GM23338 (cell line): ENCODE measurements around the gene ADGB. TPM values are rescaled to one million over a fixed set of nuclear protein-coding genes. Genes with fewer than 3 reads are reported as not detected.

Experiments used
- ATAC-seq: fragments of 200-7000 bp; cut with Tn5 transposase; 3 replicates; pipeline ENCODE4 v1.9.1; 2020
- DNase-seq: peaks from one replicate; pipeline ENCODE4 v3.0.0-alpha.2; 2015; ENCODE audit warnings: low spot score
- H2AFZ ChIP-seq: fragments of 200-600 bp; sonication (generic); 2 replicates; pipeline ENCODE4 v1.8.0; 2016; ENCODE audit warnings: antibody characterized with exemption, mild to moderate bottlenecking, moderate library complexity
- H3F3A ChIP-seq: fragments of 200-600 bp; sonication (generic); replicated peaks from 2 replicates; pipeline ENCODE4 v1.8.0; 2017; ENCODE audit warnings: antibody characterized with exemption, mixed run types, low read depth
- H3K27ac ChIP-seq: fragments of 200-600 bp; sonication (generic); 2 replicates; pipeline ENCODE4 v1.6.1; 2016; ENCODE audit warnings: low read depth
- H3K27me3 ChIP-seq: fragments of 200-600 bp; sonication (generic); 2 replicates; pipeline ENCODE4 v1.8.0; 2016; ENCODE audit warnings: mild to moderate bottlenecking, mixed run types, moderate library complexity; ENCODE audit not compliant: insufficient read depth
- H3K36me3 ChIP-seq: fragments of 200-600 bp; sonication (generic); 2 replicates; pipeline ENCODE4 v1.8.0; 2016; ENCODE audit warnings: mild to moderate bottlenecking; ENCODE audit not compliant: insufficient read depth
- H3K4me1 ChIP-seq: fragments of 200-600 bp; sonication (generic); 2 replicates; pipeline ENCODE4 v1.8.0; 2016; ENCODE audit warnings: mild to moderate bottlenecking, moderate library complexity; ENCODE audit not compliant: insufficient read depth
- H3K4me2 ChIP-seq: fragments of 200-600 bp; sonication (generic); 2 replicates; pipeline ENCODE4 v1.7.1; 2017; ENCODE audit warnings: mixed run types
- H3K4me3 ChIP-seq: fragments of 200-600 bp; sonication (generic); 2 replicates; pipeline ENCODE4 v1.6.1; 2016; ENCODE audit warnings: mixed run types
- H3K79me2 ChIP-seq: fragments of 200-600 bp; sonication (generic); replicated peaks from 2 replicates; pipeline ENCODE4 v1.8.0; 2017; ENCODE audit warnings: mild to moderate bottlenecking; ENCODE audit not compliant: insufficient read depth
- H3K9me2 ChIP-seq: fragments of 200-600 bp; sonication (generic); 2 replicates; pipeline ENCODE4 v1.8.0; 2017; ENCODE audit not compliant: insufficient read depth
- H4K20me1 ChIP-seq: fragments of 200-600 bp; sonication (generic); replicated peaks from 2 replicates; pipeline ENCODE4 v1.8.0; 2017; ENCODE audit warnings: mild to moderate bottlenecking; ENCODE audit not compliant: insufficient read depth
- H3K27ac Mint-ChIP-seq: 2 replicates; pipeline ENCODE4 v1.8.0; 2020; ENCODE audit warnings: inconsistent platforms, mild to moderate bottlenecking, moderate library complexity, mixed read lengths
- H3K27me3 Mint-ChIP-seq: 3 replicates; pipeline ENCODE4 v1.8.0; 2022; ENCODE audit warnings: low read depth, mild to moderate bottlenecking, moderate library complexity, mixed read lengths, inconsistent platforms; ENCODE audit not compliant: insufficient read depth, poor library complexity
- H3K36me3 Mint-ChIP-seq: 3 replicates; pipeline ENCODE4 v1.8.0; 2021; ENCODE audit warnings: low read depth, mild to moderate bottlenecking, inconsistent platforms, moderate library complexity, mixed read lengths
- H3K4me1 Mint-ChIP-seq: 3 replicates; pipeline ENCODE4 v1.8.0; 2020; ENCODE audit warnings: mild to moderate bottlenecking, inconsistent platforms, mixed read lengths
- H3K4me3 Mint-ChIP-seq: 3 replicates; pipeline ENCODE4 v1.8.0; 2021; ENCODE audit warnings: moderate library complexity, mild to moderate bottlenecking, inconsistent platforms, mixed read lengths
- H3K9me3 Mint-ChIP-seq: 3 replicates; pipeline ENCODE4 v1.8.0; 2020; ENCODE audit warnings: moderate library complexity, mild to moderate bottlenecking, inconsistent platforms, mixed read lengths
- CREB1 ChIP-seq: fragments of 250-450 bp; sonication (Bioruptor Pico); IDR thresholded peaks from 2 replicates; pipeline ENCODE4 v1.5.0; 2020; ENCODE audit warnings: low read depth, mild to moderate bottlenecking, moderate library complexity
- EZH2 ChIP-seq: fragments of 200-600 bp; sonication (generic); IDR thresholded peaks from one replicate; pipeline ENCODE4 v1.8.0; 2017; ENCODE audit warnings: antibody characterized with exemption, mild to moderate bottlenecking, low read depth; ENCODE audit not compliant: unreplicated experiment
- EZH2phosphoT487 ChIP-seq: fragments of 200-600 bp; sonication (generic); IDR thresholded peaks from one replicate; pipeline ENCODE4 v1.8.1; 2018; ENCODE audit warnings: antibody characterized with exemption; ENCODE audit not compliant: unreplicated experiment
- NANOG ChIP-seq: IDR thresholded peaks from 2 replicates; pipeline ENCODE4 v1.6.1; 2016; ENCODE audit warnings: antibody characterized with exemption, borderline replicate concordance
- POLR2AphosphoS5 ChIP-seq: IDR thresholded peaks from 2 replicates; pipeline ENCODE4 v1.6.1; 2016; ENCODE audit warnings: antibody characterized with exemption, low read depth
- STAT1 ChIP-seq: IDR thresholded peaks from one replicate; pipeline ENCODE4 v1.6.1; 2016; ENCODE audit warnings: antibody characterized with exemption; ENCODE audit not compliant: unreplicated experiment
- ZNF114 ChIP-seq: fragments of 250-450 bp; sonication (Bioruptor Pico); IDR thresholded peaks from 2 replicates; pipeline ENCODE4 v1.5.0; 2020; ENCODE audit warnings: mild to moderate bottlenecking, moderate library complexity
- ZNF331 ChIP-seq: fragments of 250-450 bp; sonication (Bioruptor Pico); IDR thresholded peaks from 2 replicates; pipeline ENCODE4 v1.5.0; 2020; ENCODE audit warnings: low read depth, mild to moderate bottlenecking, moderate library complexity
- polyA plus RNA-seq: library from polyadenylated mRNA; unstranded; fragments of >200 nt; fragmentation: Nextera tagmentation; extraction: Ambion mirVana; gene quantifications from 2 replicates; pipeline ENCODE4 v1.2.1, GENCODE V29; 2016
- total RNA-seq: library from RNA; depleted of rRNA; stranded (reverse); fragments of >200 nt; shearing (Covaris generic); gene quantifications from 2 replicates; pipeline ENCODE4 v1.2.3, GENCODE V29; 2014
- TF ChIP-seq, protein P1 (sequence below): IDR thresholded peaks from one replicate; pipeline ENCODE4 v1.6.1; 2018; ENCODE audit warnings: antibody characterized with exemption; ENCODE audit not compliant: unreplicated experiment
- TF ChIP-seq, protein P2 (sequence below), 2 experiments: fragments of 200-600 bp in 1 of 2; sonication (generic) in 1 of 2; conservative IDR thresholded peaks; 2 replicates each; pipeline versions ENCODE4 v1.5.1 to v1.6.1; 2016 to 2017; ENCODE audit warnings: antibody characterized with exemption in 2 of 2, low read depth in 2 of 2, mild to moderate bottlenecking in 2 of 2, moderate library complexity in 1 of 2
- TF ChIP-seq, protein P3 (sequence below): IDR thresholded peaks from 2 replicates; pipeline ENCODE4 v1.6.1; 2016; ENCODE audit warnings: antibody characterized with exemption

Gene ADGB
- total and polyA plus RNA-seq, 2 experiments from 2014 or later = not detected

- Histone ChIP-seq H3K9me2 (no peaks in the 10 kb centered on the region), H2AFZ (no peak overlapping the region), H3K36me3 (no peaks in the 10 kb centered on the region), H3K4me2 (no peak overlapping the region), H4K20me1 (no peaks in the 10 kb centered on the region; the same call in 1 of the 2 replicates), H3K4me3 (no peak overlapping the region), H3K79me2 (no peaks in the 10 kb centered on the region), H3F3A (no peaks in the 10 kb centered on the region), H3K27me3 (no peaks in the 10 kb centered on the region), H3K4me1 (no peaks in the 10 kb centered on the region), H3K27ac (no peak overlapping the region)
- peaks cover 6% of the 10 kb centered on the region for H3K27me3 Mint-ChIP-seq
- H3K4me3 Mint-ChIP-seq = no peak overlapping the region
- no peak overlapping the region for H3K27ac Mint-ChIP-seq
- peaks cover 7% of the 10 kb centered on the region; the same call in 1 of the 3 replicates for H3K4me1 Mint-ChIP-seq
- H3K36me3 Mint-ChIP-seq = no peaks in the 10 kb centered on the region; the same call in 2 of the 3 replicates
- no peak for DNase-seq
- ATAC-seq = no peak
- TF ChIP-seq, protein P1, sequence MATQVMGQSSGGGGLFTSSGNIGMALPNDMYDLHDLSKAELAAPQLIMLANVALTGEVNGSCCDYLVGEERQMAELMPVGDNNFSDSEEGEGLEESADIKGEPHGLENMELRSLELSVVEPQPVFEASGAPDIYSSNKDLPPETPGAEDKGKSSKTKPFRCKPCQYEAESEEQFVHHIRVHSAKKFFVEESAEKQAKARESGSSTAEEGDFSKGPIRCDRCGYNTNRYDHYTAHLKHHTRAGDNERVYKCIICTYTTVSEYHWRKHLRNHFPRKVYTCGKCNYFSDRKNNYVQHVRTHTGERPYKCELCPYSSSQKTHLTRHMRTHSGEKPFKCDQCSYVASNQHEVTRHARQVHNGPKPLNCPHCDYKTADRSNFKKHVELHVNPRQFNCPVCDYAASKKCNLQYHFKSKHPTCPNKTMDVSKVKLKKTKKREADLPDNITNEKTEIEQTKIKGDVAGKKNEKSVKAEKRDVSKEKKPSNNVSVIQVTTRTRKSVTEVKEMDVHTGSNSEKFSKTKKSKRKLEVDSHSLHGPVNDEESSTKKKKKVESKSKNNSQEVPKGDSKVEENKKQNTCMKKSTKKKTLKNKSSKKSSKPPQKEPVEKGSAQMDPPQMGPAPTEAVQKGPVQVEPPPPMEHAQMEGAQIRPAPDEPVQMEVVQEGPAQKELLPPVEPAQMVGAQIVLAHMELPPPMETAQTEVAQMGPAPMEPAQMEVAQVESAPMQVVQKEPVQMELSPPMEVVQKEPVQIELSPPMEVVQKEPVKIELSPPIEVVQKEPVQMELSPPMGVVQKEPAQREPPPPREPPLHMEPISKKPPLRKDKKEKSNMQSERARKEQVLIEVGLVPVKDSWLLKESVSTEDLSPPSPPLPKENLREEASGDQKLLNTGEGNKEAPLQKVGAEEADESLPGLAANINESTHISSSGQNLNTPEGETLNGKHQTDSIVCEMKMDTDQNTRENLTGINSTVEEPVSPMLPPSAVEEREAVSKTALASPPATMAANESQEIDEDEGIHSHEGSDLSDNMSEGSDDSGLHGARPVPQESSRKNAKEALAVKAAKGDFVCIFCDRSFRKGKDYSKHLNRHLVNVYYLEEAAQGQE = no peak
- TF ChIP-seq ZNF114 = no peak
- no peaks in the 10 kb centered on the region for H3K9me3 Mint-ChIP-seq
Measured at GRCh38 chr6:146861716-146862115, 262.9 kb downstream of the ADGB start.

GRCh38 chr6:146862508-146862919 is 263.7 kb downstream of the ADGB start:
- no peaks in the 10 kb centered on the region for H3K4me1 ChIP-seq
- Mint-ChIP-seq H3K27me3 (no peaks in the 10 kb centered on the region), H3K4me3 (no peak overlapping the region), H3K27ac (no peak overlapping the region), H3K36me3 (no peaks in the 10 kb centered on the region; the same call in 2 of the 3 replicates), H3K9me3 (no peaks in the 10 kb centered on the region), H3K4me1 (peaks cover 4% of the 10 kb centered on the region; the same call in 1 of the 3 replicates)
- H3K79me2 ChIP-seq = no peaks in the 10 kb centered on the region
- DNase-seq (no peak), ATAC-seq (no peak)
- H3K4me3 ChIP-seq = no peak overlapping the region
- H2AFZ ChIP-seq = no peak overlapping the region
- no peaks in the 10 kb centered on the region; the same call in 1 of the 2 replicates for H4K20me1 ChIP-seq
- no peaks in the 10 kb centered on the region for H3K36me3 ChIP-seq
- no peaks in the 10 kb centered on the region for H3K9me2 ChIP-seq
- no peaks in the 10 kb centered on the region for H3K27me3 ChIP-seq
- H3K27ac ChIP-seq = no peak overlapping the region
- no peak overlapping the region for H3K4me2 ChIP-seq
- H3F3A ChIP-seq = no peaks in the 10 kb centered on the region
- TF ChIP-seq, protein P2, sequence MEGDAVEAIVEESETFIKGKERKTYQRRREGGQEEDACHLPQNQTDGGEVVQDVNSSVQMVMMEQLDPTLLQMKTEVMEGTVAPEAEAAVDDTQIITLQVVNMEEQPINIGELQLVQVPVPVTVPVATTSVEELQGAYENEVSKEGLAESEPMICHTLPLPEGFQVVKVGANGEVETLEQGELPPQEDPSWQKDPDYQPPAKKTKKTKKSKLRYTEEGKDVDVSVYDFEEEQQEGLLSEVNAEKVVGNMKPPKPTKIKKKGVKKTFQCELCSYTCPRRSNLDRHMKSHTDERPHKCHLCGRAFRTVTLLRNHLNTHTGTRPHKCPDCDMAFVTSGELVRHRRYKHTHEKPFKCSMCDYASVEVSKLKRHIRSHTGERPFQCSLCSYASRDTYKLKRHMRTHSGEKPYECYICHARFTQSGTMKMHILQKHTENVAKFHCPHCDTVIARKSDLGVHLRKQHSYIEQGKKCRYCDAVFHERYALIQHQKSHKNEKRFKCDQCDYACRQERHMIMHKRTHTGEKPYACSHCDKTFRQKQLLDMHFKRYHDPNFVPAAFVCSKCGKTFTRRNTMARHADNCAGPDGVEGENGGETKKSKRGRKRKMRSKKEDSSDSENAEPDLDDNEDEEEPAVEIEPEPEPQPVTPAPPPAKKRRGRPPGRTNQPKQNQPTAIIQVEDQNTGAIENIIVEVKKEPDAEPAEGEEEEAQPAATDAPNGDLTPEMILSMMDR (conservative IDR thresholded peaks at IDR 0.05; ENCODE audit: low read depth in 2 of 2) = no peak
- TF ChIP-seq, protein P3, sequence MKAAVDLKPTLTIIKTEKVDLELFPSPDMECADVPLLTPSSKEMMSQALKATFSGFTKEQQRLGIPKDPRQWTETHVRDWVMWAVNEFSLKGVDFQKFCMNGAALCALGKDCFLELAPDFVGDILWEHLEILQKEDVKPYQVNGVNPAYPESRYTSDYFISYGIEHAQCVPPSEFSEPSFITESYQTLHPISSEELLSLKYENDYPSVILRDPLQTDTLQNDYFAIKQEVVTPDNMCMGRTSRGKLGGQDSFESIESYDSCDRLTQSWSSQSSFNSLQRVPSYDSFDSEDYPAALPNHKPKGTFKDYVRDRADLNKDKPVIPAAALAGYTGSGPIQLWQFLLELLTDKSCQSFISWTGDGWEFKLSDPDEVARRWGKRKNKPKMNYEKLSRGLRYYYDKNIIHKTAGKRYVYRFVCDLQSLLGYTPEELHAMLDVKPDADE = no peak
- TF ChIP-seq EZH2 (no peak), ZNF114 (no peak), STAT1 (no peak), POLR2AphosphoS5 (no peak), EZH2phosphoT487 (no peak), CREB1 (CRISPR knock-in tag) (no peak), ZNF331 (CRISPR knock-in tag) (no peak), NANOG (no peak)
- TF ChIP-seq, protein P1 = no peak
